ENCODE results near the gene PARK7. TPM values are rescaled to one million over a fixed set of nuclear protein-coding genes. Genes with fewer than 3 reads are reported as not detected.
A peak's percentile ranks its signal among the peaks of the same experiment; 100 is the strongest.

PARK7 gene
- polyA plus RNA-seq, 12 donors: 238 to 336 (median 303) TPM; not detected in 1

DNA sequence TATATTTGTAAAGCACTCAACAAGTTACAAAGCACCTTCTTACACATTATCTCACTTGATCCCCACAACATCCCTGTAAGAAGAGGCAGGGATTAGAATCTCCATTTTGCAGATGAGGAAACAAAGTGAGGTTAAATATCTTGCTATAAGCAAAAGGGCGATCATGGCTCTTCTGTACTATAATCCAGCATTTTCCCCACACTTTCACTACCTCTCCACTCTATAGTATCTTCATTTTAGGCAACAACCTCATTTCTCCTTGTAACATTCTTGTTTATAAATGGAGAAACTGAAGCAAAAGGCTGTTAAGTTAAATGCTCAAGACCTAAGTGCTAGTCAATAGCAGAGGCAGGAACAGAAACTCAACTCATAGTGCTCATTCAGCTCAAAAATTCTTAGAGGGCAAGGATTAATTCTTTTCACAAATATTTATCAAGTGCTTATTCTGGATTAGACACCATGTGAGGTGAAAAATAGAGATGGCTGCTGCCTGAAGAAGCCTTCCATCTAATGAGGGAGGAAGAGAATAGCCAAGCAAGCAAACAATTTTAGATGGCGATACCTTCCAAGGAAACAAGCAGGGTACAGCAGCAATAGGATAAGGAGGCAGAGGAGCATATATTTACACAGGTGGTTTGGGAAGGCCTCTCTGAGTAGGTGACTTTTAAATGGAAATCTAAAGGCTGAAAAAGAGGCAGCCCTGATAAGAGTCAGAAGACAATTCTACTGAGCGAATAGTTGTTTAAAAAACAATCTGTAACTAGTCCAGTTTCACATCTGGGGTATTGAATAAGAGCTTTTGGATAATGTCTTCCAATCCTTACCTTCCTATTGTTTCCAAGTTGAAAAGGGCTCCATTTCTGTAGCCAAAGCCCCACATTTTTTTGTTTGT, 61.1 kb downstream of the PARK7 start:
- no peak for DNase-seq

DNA sequence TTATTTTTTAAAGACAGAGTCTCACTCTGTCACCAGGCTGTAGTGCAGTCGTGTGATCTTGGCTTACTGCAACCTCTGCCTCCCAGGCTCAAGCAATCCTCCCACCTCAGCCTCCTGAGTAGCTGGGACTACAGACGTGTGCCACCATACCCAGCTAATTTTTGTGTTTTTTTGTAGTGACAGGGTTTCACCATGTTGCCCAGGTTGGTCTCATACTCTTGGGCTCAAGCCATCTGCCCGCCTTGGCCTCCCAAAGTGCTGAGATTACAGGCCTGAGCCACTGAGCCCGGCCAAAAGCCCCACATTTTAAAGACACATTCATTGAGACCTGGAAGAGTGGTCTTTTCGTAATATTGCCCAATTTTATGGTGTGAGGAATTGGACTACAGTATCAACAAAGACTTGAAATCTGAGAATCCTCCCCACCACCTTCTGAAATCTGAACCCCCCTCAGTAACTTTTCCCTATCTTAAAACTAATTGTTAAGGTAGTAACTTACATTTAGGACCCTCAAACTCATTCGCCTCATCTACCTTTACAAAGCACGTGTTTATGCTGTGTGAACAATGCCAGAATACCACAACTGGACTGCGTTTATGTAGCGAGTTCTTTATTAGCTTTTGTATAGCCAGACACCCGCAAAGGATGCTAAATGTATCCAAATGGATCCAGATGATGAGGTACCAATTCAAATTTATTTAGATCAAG, 61.9 kb downstream of the PARK7 start:
- no peak for DNase-seq

DNA sequence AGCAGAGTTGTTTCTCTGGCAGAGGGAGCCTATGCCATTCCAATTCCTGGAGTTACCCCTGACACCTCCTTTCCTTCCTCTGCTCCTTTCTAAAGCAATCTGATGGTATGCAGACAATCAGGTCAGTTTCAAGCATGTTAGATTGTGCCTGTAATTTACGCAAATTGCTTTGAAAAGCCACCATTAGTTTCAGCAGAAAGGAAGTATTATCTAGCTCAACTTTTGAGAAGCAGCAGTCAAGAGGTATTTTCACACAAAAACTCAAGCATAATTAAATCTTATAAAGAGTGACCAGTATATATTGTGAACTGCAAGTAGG, 62.4 kb downstream of the PARK7 start:
- no peak for DNase-seq

DNA sequence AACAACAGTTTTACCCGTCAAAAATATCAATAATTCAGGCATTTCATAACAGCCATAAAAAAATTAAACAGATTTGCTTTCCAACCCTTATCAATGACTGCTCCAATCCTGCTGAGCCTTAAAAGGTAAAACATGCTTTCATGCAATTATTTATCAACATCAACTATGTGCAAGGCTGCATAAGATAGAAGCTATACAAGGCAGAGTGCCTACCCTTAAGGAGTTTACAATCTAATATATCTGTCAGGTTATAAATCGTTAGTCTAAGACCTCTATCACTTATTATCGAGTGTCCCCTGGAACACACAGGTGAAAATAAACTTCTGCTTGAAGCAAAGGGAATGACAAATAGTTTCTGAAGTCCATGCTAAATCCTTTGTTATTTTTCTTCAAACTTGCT, 62.8 kb downstream of the PARK7 start:
- DNase-seq: no peak

DNA sequence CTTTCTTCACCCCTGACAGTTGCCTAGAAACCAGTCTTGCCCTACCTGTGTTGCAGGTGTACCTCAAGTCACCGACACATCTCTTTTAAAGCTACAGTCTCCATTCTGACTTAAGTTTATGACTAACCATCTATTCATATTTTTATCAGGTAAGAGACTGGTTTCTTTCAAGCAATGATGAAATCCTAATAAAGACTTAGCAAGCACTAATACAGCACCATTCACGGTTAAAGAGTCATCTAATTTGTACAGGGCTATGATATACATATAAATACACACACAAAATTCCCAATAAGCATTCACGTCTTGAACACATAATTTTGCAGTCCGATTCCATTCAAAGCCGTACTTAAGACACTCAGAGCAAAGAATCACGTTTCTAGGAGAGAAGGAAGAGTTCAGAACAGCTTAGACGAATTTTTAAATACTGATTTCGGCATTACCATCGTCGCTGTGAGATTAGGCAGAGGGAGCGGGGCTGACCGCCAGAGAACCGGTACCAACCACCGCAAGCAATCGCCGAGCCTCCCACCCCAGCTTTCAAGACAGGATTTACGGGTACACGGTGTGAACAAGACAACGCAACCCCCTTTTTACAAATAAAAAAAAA, 63.7 kb downstream of the PARK7 start:
- DNase-seq: no peak

DNA sequence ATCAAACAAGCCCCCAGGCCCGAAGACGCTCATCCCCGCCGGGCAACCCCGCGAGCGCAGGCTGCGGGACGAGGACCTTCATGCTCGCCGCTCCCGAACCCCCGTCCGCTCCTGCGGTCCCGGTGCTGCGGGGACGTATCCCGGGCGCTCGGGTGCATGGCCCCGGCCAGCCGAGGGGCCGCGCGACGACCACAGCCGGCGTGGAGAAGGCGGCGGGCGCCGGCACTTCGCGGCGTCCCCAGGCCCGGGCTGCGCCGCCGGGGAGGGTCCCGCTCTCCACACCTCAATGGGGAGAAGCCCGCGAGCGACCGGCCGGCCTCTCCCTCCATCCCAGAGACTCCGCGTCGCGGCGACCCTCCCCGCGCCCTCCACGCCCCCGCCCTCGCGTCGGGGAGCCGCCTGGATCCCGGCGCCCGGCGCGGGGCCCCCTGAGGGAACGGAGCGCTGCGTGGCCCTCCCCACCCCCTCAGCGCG, 64.2 kb downstream of the PARK7 start:
- no peak for DNase-seq

DNA sequence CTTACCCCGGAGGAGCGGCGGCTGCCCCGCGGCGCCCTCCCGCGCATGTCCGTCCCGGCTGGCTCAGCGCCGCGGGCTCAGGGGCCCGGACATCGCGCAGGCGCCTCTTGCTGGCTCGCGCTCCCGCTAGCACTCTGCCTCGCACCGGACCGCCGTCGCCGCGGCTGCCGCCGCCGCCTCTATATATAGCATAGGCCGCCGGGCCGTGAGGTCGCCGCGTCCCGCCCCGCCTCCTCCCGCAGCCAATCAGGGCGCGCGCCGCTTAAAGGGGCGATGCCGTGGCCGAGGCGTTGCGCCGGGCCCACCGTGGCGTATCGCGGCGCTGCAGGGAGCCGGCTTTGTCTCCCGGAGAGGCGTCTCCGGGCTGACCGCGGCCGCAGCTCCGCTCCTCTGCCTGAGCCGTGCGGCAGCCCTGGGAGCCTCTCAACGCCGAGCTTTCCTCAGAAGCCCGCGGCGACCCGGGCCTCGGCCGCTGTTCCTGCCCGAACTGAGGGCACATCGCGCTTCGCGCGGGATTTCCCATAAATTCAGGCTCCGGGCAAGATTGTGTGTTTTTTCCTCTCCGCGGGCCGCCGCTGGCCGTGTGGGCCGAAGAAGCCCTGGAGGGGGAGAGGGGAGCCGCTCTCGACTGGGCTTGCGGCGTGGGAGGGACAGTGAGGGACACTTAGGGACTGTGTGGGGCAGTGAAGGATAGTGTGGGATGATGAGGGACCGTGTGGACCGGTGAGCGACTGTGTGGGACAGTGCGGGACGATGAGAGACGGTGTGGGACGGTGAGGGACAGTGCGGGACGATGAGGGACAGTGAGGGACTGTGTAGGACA, 64.9 kb downstream of the PARK7 start, which contains the start of gene ERRFI1:
Gene ERRFI1, minus strand, starts transcription at position 157 of the 823 bp plus-strand sequence. CDS start 10,690 bp downstream, outside the sequence.
- peak; percentile 92 for DNase-seq

DNA sequence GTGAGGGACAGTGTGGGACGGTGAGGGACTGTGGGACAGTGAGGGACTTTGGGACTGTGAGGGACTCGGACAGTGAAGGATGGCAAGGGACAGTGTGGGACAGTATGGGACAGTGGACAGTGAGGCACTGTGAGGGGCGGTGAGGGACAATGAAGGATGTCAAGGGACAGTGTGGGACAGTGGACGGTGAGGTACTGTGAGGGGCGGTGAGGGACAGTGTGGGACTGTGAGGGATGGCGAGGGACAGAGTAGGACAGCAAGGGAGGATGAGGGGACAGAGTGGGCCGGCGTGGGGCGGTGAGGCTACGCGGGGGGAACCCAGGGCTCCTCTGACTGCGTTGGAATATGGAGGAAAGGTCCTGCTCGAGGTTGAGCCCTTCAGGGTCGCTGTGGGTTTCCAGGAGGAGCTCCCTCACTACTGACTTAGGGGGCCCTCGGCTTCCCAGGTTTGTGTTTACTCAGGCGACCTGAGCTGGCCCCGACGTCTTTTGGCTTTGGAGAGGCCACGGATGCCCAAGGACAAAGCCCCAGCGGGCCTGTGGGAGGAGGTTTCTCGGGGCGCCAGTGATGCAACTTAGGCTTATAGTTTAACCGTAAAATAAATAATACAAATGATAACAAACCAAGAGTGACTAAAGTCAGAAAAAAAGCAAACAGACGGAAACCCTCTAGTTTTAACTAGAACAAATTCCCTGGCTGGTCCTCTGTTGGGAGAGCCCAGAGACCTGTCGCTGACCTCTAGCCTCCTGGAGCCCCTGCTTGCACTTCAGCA, 65.7 kb downstream of the PARK7 start:
- no peak for DNase-seq

DNA sequence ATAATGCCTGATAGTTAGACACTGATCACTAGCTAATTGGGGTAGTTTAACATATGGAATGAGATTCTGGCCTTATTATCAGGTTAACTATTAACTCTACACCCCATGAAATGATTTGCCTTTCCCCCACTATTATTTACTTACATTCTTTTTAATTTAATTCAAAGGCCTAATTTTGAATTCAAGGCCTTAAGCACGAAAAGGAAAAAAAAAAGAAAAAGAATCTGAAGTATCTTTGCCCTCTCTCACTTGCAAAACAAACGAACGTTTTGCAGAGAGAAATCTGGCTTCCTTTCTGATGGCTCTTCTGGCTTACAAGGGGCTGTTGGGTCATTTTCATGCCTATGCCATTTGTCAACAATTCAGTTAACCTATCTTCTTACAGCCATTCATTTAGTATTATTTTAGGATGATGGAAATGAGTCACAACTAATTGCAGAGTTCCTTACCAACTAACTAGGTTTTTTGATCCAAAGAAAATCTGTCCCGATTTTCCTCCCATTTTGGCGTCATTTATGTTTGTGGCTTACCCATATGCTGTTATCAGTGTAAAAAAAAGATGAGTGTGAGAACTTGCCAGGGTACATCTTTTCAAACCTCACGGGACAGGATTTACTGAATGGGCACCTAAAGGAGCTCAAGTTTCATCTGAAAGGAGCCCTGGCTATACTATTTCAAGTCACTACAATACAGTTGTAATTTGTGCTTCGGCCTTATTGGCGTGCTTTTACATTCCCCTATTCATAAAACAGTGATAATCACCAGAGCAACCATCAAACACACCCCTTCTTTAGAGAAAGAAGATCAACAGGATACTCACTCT, 66.4 kb downstream of the PARK7 start:
- DNase-seq: no peak

DNA sequence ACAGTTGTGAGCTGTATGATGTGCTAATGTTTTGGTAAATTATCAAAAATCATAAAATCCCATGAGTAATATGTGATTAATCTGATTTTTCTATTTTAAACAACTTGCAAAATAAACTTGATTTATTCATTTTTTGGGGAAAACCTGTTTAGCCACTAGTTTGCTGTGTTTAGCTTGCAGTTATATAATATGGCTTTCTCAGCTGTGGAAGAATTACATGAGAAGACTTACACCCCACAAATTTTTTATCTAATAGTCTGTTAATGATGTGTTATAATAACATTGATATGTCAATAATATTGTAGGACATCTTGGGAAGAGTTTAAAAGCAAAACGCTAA, 67.0 kb downstream of the PARK7 start:
- no peak for DNase-seq

DNA sequence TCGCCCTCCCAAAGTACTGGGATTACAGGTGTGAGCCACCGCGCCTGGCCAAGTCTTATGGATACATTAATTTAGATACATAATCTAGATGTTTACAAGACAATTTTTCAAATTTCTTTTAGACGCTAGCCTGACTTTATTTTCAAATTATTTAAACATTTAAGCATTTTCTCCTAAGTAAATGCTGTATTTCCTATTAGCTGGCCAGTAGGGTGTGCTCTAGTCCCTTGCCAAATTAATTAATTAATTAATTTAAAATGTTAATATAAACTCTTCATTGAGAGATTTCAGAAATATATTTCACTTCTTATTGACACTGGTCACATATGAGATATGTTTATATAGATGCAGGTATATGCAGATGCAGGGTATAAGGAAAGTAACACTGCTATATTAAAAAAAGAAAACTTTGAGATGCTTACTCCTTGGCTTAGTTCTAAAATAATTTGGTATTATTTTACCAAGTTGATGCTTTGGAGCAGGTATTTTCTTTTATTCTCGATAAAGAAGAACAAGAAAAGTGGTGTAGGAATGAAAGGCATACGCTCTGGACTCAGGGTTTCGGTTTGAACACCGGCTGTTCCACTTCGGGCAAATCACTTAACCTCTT, 69.8 kb downstream of the PARK7 start:
- DNase-seq: no peak

DNA sequence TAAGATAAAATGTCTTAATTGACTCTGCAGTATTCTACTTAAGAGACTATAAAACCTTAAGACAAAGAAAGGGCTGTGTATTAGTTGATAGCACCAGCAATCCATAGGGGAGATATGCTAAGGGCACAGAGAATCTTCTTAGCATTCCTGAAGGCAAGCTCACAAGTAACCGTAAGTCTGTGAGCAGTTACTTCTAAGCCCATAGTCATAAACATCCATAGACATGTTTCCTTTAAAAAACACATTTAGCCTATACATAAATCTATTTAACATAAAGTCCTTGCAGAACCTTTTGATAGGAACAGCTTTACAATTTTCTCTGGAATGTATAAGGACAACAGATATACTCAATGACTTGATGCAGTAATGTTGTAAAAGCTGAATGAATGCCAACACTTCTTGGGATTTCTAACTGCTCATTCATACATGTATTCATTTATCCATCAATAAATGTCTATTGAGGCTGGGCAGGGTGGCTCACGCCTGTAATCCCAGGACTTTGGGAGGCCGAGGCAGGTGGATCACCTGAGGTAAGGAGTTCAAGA, 70.9 kb downstream of the PARK7 start:
- no peak for DNase-seq

DNA sequence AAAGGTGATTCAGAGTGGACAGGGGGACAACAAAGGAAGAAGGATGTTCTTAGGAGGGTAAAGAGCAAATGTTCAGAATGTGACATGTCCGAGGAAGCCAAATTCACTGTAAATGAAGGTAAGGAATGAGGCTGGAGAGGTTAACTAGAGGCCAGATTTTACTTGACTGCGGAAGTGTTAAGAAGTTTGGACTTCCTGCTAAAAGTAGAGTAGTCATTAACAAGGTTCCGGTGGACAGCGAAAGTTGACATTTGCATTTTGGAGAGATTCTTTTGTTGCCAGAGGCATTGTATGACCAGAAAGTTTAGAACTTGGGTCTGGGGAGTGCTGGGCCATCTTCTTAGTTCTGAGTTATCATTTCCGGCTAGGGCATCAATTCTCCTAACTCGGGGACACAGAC, 71.8 kb downstream of the PARK7 start:
- DNase-seq: no peak

Other genes starting within 250 kb of the PARK7 start
- 10 to 100 TPM in 11 of 12 donors, not detected in 1; 67.9 to 93.4 (median 83.2) TPM for gene VAMP3, start 190.4 kb upstream of the PARK7 start, polyA plus RNA-seq (ENCODE audit: insufficient read length in 12 of 12)
- gene PER3, start 177.4 kb upstream of the PARK7 start, polyA plus RNA-seq (ENCODE audit: insufficient read length in 12 of 12): 10 to 100 TPM in 3 of 12 donors, 1 to 10 TPM in 8, not detected in 1; 4.7 to 11.8 (median 8.1) TPM
- gene UTS2, start 108.6 kb upstream of the PARK7 start, polyA plus RNA-seq (ENCODE audit: insufficient read length in 12 of 12): under 1 TPM in 2 of 12 donors, not detected in 10; 0.13 to 0.17 TPM
- gene TNFRSF9, start 20.9 kb upstream of the PARK7 start, polyA plus RNA-seq (ENCODE audit: insufficient read length in 12 of 12): under 1 TPM in 9 of 12 donors, not detected in 3; 0.03 to 0.54 (median 0.09) TPM
- 10 to 100 TPM in 3 of 12 donors, 1 to 10 TPM in 8, not detected in 1; 5.5 to 26.0 (median 7.5) TPM for gene ERRFI1, start 64.6 kb downstream of the PARK7 start, polyA plus RNA-seq (ENCODE audit: insufficient read length in 12 of 12)

Data from muscle of arm (tissue), 12 donors.